HepG2 (cell line): ENCODE measurements around the gene PPP1R13L. TPM values are rescaled to one million over a fixed set of nuclear protein-coding genes. Genes with fewer than 3 reads are reported as not detected.

ENCODE experiments used
- ATAC-seq: fragments of 200-7000 bp; cut with Tn5 transposase; 3 replicates; pipeline ENCODE4 v1.9.1; 2020; ENCODE audit warnings: mild to moderate bottlenecking, moderate library complexity
- BruUV-seq: library from RNA; stranded (reverse); fragments of 400-500 nt; replicated peaks from 2 replicates; lab custom pipeline; 2021; lab: Mats Ljungman, UMichigan
- CTCF ChIA-PET: fragments of 300-600 bp; formaldehyde crosslinking; extraction: SDS; loops from one replicate; lab custom pipeline; 2021; ENCODE audit warnings: low total read pairs, inconsistent platforms, low intra/inter-chr PET ratio; lab: Yijun Ruan, JAX
- POLR2A ChIA-PET: fragments of 350-600 bp; sonication (Branson Sonifier 250); formaldehyde crosslinking; loops from one replicate; lab custom pipeline; 2020; ENCODE audit warnings: antibody characterized with exemption, inconsistent platforms; lab: Yijun Ruan, JAX
- DNase-seq: peaks from one replicate; pipeline ENCODE4 v3.0.0-alpha.2; 2015; ENCODE audit warnings: low spot score
- FAIRE-seq: peaks from 3 replicates; lab custom pipeline; 2011; peaks lifted over from hg19 to GRCh38; lab: Jason Lieb, UNC
- H2AFZ ChIP-seq: one replicate; pipeline ENCODE4 v1.6.1; 2011; ENCODE audit warnings: low read length, inconsistent platforms
- H3K27ac ChIP-seq: fragments of 300-600 bp; 3 replicates; pipeline ENCODE4 v1.8.0; 2011; ENCODE audit warnings: mixed run types, mild to moderate bottlenecking, mixed read lengths, low read length, inconsistent platforms; ENCODE audit not compliant: insufficient read depth; ENCODE audit errors: extremely low read length
- H3K27me3 ChIP-seq, 2 experiments: fragments of 200-600 bp in 1 of 2; 2 replicates in 1 of 2; 3 replicates in 1 of 2; pipeline versions ENCODE4 v1.6.0 to v1.8.0; 2011; ENCODE audit warnings: low read length in 2 of 2, mild to moderate bottlenecking in 2 of 2, moderate library complexity in 2 of 2, inconsistent platforms in 1 of 2; ENCODE audit not compliant: insufficient read depth in 2 of 2, control insufficient read depth in 1 of 2
- H3K36me3 ChIP-seq, 2 experiments: fragments of 200-600 bp in 1 of 2; replicated peaks in 1 of 2; 2 replicates in 1 of 2; 3 replicates in 1 of 2; pipeline versions ENCODE4 v1.5.1 to v1.8.0; 2011; ENCODE audit warnings: low read length in 2 of 2, inconsistent platforms in 1 of 2; ENCODE audit not compliant: insufficient read depth in 2 of 2, control insufficient read depth in 1 of 2
- H3K4me1 ChIP-seq: 2 replicates; pipeline ENCODE4 v1.5.1; 2012; ENCODE audit warnings: low read length, inconsistent platforms; ENCODE audit not compliant: insufficient read depth
- H3K4me2 ChIP-seq: 2 replicates; pipeline ENCODE4 v1.6.0; 2011; ENCODE audit warnings: low read depth, low read length, inconsistent platforms
- H3K4me3 ChIP-seq, 3 experiments: fragments of 200-600 bp in 1 of 3; sonication (generic), shearing (Covaris generic) in 1 of 3; replicated peaks in 1 of 3; 2 replicates each; pipeline ENCODE4 v1.5.1; 2011 to 2016; ENCODE audit warnings: low read length in 3 of 3, inconsistent platforms in 2 of 3, low read depth in 2 of 3, mild to moderate bottlenecking in 2 of 3, control low read depth in 1 of 3, mixed read lengths in 1 of 3; ENCODE audit not compliant: insufficient read depth in 1 of 3
- H3K79me2 ChIP-seq: one replicate; pipeline ENCODE4 v1.6.1; 2011; ENCODE audit warnings: low read length, inconsistent platforms; ENCODE audit not compliant: insufficient read depth
- H3K9ac ChIP-seq: 2 replicates; pipeline ENCODE4 v1.6.0; 2011; ENCODE audit warnings: mild to moderate bottlenecking, low read depth, low read length, inconsistent platforms; ENCODE audit not compliant: insufficient read depth
- H3K9me3 ChIP-seq: 2 replicates; pipeline ENCODE4 v1.5.1; 2012; ENCODE audit warnings: mild to moderate bottlenecking, low read length
- H4K20me1 ChIP-seq: 2 replicates; pipeline ENCODE4 v1.6.0; 2011; ENCODE audit warnings: inconsistent platforms, mild to moderate bottlenecking, low read length, moderate library complexity; ENCODE audit not compliant: insufficient read depth
- CCDC6 ChIP-seq: sonication (generic); formaldehyde crosslinking; IDR thresholded peaks from 2 replicates; pipeline ENCODE4 v1.8.1; 2022; ENCODE audit warnings: mild to moderate bottlenecking, missing genetic modification reagents, moderate library complexity
- CENPT ChIP-seq: sonication (generic); formaldehyde crosslinking; IDR thresholded peaks from 2 replicates; pipeline ENCODE4 v1.8.0; 2022; ENCODE audit warnings: low read depth, mild to moderate bottlenecking, moderate library complexity, missing genetic modification reagents
- HMGXB4 ChIP-seq, 2 experiments: sonication (generic) in 1 of 2; formaldehyde crosslinking in 1 of 2; IDR thresholded peaks; 2 replicates each; pipeline versions ENCODE4 v1.4.0 to v1.6.1; 2018 to 2020; ENCODE audit warnings: missing genetic modification reagents in 2 of 2, borderline replicate concordance in 1 of 2, low read depth in 1 of 2, mild to moderate bottlenecking in 1 of 2, missing biosample characterization in 1 of 2
- HOXA3 ChIP-seq: sonication (generic); formaldehyde crosslinking; IDR thresholded peaks from 2 replicates; pipeline ENCODE4 v1.5.0; 2020; ENCODE audit warnings: missing genetic modification reagents
- IKZF5 ChIP-seq: IDR thresholded peaks from 2 replicates; pipeline ENCODE4 v1.6.1; 2018; ENCODE audit warnings: missing genetic modification reagents, mild to moderate bottlenecking, missing compliant biosample characterization
- MYC ChIP-seq: sonication (generic); formaldehyde crosslinking; IDR thresholded peaks from 2 replicates; pipeline ENCODE4 v1.9.0; 2021; ENCODE audit warnings: missing genetic modification reagents, borderline replicate concordance
- STAT6 ChIP-seq: sonication (generic); formaldehyde crosslinking; IDR thresholded peaks from 2 replicates; pipeline ENCODE4 v1.4.0; 2020; ENCODE audit warnings: missing genetic modification reagents, mild to moderate bottlenecking, borderline replicate concordance
- ZNF143 ChIP-seq: sonication (generic); formaldehyde crosslinking; IDR thresholded peaks from 2 replicates; pipeline ENCODE4 v1.4.0; 2020; ENCODE audit warnings: missing genetic modification reagents
- ZNF224 ChIP-seq: sonication (generic); formaldehyde crosslinking; IDR thresholded peaks from 2 replicates; pipeline ENCODE4 v1.5.0; 2020; ENCODE audit warnings: mild to moderate bottlenecking, missing genetic modification reagents
- ZNF614 ChIP-seq: IDR thresholded peaks from 2 replicates; pipeline ENCODE4 v1.6.1; 2018; ENCODE audit warnings: missing biosample characterization, missing genetic modification reagents, inconsistent platforms, borderline replicate concordance
- ZNF629 ChIP-seq: sonication (generic); formaldehyde crosslinking; conservative IDR thresholded peaks from 2 replicates; pipeline ENCODE4 v1.5.0; 2020; ENCODE audit warnings: missing genetic modification reagents
- WGBS: methylation state at CpG from one replicate; pipeline ENCODE4 v1.1.6; 2017; ENCODE audit warnings: low lambda C conversion rate; 5-methylcytosine and 5-hydroxymethylcytosine counted together
- in situ Hi-C: cut with HindIII; loops from 2 replicates; pipeline ENCODE4 v1.10.0; 2017; ENCODE audit warnings: low pct_unique_long_range_greater_than_20kb; ENCODE audit not compliant: extremely low pct_ligation_motif_present
- intact Hi-C: fragments of 100-400 bp; cut with micrococcal nuclease; formaldehyde crosslinking; loops from one replicate; pipeline ENCODE4 v1.10.0; 2022; ENCODE audit not compliant: unreplicated experiment
- polyA plus RNA-seq, 8 experiments: library from polyadenylated mRNA; depleted of rRNA in 3 of 8; stranded (reverse) in 7 of 8; unstranded in 1 of 8; fragments of >200 nt; fragmentation: Illumina TruSeq in 4 of 8; extraction: Trizol in 4 of 8; gene quantifications; 2 replicates each; pipeline versions ENCODE4 v1.2.1 to v1.2.3, GENCODE V29; 2011 to 2016; ENCODE audit warnings: low read depth in 4 of 8, missing spikeins in 1 of 8, mixed read lengths in 1 of 8; ENCODE audit not compliant: insufficient read depth in 1 of 8
- total RNA-seq, 5 experiments: library from RNA; depleted of rRNA; stranded (reverse); fragments of >200 nt; fragmentation: Illumina TruSeq; extraction: Trizol; gene quantifications; 2 replicates each; pipeline ENCODE4 v1.2.3, GENCODE V29; 2016; ENCODE audit warnings: low read depth in 1 of 5

Gene PPP1R13L
- total and polyA plus RNA-seq, 2 of the 13 experiments (the other 11 are each of a cell fraction or from before 2014, with no cell fraction given) = 1.3 to 6.6 TPM

DNA sequence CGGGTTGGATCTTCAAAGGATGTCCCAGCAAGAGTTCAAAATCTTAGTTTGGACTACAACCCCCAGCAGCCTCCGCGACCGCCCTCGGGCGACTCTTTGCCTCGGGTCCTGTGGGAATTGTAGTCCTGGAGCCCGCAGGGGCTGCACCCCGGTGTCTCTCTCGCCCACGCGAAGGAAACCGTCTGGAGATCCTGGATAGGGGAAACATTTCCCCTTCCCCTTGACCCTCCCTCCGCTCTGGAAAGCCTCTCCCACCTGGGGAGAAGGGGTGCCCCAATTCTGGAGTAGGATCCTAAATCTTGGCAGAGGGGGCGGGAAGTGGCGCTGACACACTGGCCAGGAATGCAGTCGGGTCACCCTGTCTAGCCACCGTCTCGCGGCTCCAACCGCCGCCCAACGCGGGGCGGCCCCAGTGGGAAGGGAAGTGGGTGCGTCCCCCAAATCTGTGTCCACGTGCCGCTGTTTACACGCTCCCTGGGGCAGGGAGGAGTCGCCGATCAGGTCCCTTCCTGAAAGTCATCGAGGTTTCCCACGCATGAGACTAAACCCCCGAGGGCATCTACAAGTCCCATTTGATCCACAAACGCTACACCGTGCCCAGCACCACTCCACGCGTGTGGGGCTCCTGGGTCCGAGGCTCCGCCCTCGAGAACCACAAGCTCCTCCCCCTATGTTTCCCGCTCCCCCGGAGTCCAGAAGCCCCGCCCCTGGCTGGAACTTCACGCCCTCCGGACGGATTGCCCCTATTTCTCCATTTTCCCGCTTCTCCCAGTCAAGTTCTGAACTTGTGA, 761 bp upstream of the PPP1R13L start (continued):
- TF ChIP-seq STAT6 (CRISPR knock-in tag) (peak; percentile 68; the same call in 1 of the 2 replicates), CCDC6 (CRISPR knock-in tag) (0 out of 2 replicates have a peak, but pooled peaks have one; percentile 9)

DNA sequence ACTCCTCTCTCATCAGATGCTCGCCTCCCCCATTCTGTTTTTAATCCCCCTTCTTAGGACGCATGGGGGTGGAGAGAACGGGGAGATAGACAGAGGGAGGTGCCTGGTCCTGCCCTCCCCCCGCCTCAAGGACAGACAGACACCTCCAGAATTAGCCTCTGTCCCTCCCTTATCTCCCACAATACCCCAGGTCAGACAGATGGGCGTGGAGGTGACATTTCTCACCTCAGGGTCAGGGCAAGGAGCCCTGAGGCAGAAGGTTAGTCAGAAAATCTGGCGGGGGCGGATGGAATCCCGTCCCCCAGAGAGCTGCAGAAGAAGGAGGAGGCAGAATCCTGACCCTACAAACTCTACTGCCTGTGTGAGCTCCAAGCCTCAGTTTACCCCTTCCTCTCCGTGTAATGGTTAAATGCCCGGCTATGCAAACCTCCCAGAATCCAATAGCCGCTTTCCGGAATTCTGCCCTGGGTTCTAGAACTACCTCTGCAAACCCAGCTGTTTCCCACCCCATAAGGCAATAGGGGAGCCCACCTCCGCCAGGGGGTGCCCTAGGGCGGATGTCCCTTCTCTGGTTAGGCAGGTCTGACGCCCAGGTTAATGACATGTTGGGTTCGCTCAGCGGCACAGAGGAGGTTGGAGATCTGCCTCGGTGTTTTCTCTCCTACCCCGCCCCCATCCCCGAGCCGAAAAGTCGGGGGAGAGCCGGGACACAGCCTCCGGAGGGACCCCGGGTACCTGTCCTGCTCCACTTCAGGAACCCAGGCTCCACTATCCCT, 900 bp downstream of the PPP1R13L start:
- intact Hi-C loops = loop anchor here (1.0 kb wide), 2 partner anchors 20 to 24 kb away; no protein-coding TSS in a partner anchor
- in situ Hi-C loops = no loop called here
- FAIRE-seq (peak; percentile 49), DNase-seq (peak; percentile 70), ATAC-seq (peak; percentile 61)
- H3K4me1 ChIP-seq = peaks cover 29% of the 10 kb centered on the region
- H3K9me3 ChIP-seq = no peaks in the 10 kb centered on the region
- peaks cover 23% of the 10 kb centered on the region for H3K79me2 ChIP-seq
- no peaks in the 10 kb centered on the region for H4K20me1 ChIP-seq
- H3K4me3 ChIP-seq = peak overlapping the region; percentile 75 to 84 (median 84)
- peak overlapping the region; percentile 85 for H3K4me2 ChIP-seq
- no peaks in the 10 kb centered on the region; a peak in 1 of 5 replicates for H3K27me3 ChIP-seq
- peak overlapping the region; percentile 94 for H3K9ac ChIP-seq
- WGBS = 34% methylated on average over 16 of the region's 25 CpGs
- peaks cover 5 to 8% of the 10 kb centered on the region in 2 experiments; a peak in 3 of 5 replicates for H3K36me3 ChIP-seq
- no TSS peak for BruUV-seq
- H2AFZ ChIP-seq = no peak overlapping the region
- peak overlapping the region; percentile 92 for H3K27ac ChIP-seq
- CTCF ChIA-PET = interaction anchor here (1.0 to 2.8 kb wide), 4 partner anchors 22 to 81 kb away, joined by 3 to 19 read pairs (median 8); no protein-coding TSS in a partner anchor
- POLR2A ChIA-PET = interaction anchor here (1.0 to 1.5 kb wide), 4 partner anchors 28 to 74 kb away, joined by 3 to 10 read pairs (median 3); no protein-coding TSS in a partner anchor
- TF ChIP-seq IKZF5 (CRISPR knock-in tag) = 0 out of 2 replicates have a peak, but pooled peaks have one; percentile 35
- TF ChIP-seq HMGXB4 (CRISPR knock-in tag; IDR thresholded peaks at IDR 0.05; ENCODE audit: borderline replicate concordance in 1 of 2, low read depth in 1 of 2) = peak; percentile 55 to 81; a peak in 3 of 4 replicates
- TF ChIP-seq HOXA3 (CRISPR knock-in tag) = peak; percentile 39
- no peak for TF ChIP-seq ZNF614 (CRISPR knock-in tag)
- TF ChIP-seq ZNF629 = 0 out of 2 replicates have a peak, but pooled peaks have one; percentile 28
- 0 out of 2 replicates have a peak, but pooled peaks have one; percentile 20 for TF ChIP-seq ZNF224 (CRISPR knock-in tag)
- TF ChIP-seq MYC (CRISPR knock-in tag) = peak; percentile 17; the same call in 1 of the 2 replicates
- peak; percentile 52; the same call in 1 of the 2 replicates for TF ChIP-seq ZNF143 (CRISPR knock-in tag)
- no peak for TF ChIP-seq CENPT (CRISPR knock-in tag)
